A673 (cell line): ENCODE data around the gene ASB18. TPM values are rescaled to one million over a fixed set of nuclear protein-coding genes. Genes with fewer than 3 reads are reported as not detected.
"Not testable (repeated sequence)": the region's sequence is repeated elsewhere in the genome, so short reads cannot be mapped to it uniquely, and the experiment has no call there.

Experiments
- BruUV-seq: library from RNA; stranded (reverse); fragments of 400-500 nt; replicated peaks from 2 replicates; lab custom pipeline; 2021; lab: Mats Ljungman, UMichigan
- CTCF ChIA-PET: fragments of 300-600 bp; sonication (Branson Sonifier 250); formaldehyde crosslinking; loops from one replicate; lab custom pipeline; 2022; ENCODE audit warnings: antibody characterized with exemption; lab: Charles Lee
- POLR2A ChIA-PET: fragments of 300-600 bp; sonication (Branson Sonifier 250); formaldehyde crosslinking; loops from one replicate; lab custom pipeline; 2022; ENCODE audit warnings: antibody characterized with exemption; ENCODE audit not compliant: low non-redundant PET; lab: Charles Lee
- DNase-seq: peaks from one replicate; pipeline ENCODE4 v3.0.0-alpha.2; 2015; ENCODE audit warnings: low spot score
- H3K27ac ChIP-seq: fragments of 200-600 bp; sonication (generic); 2 replicates; pipeline ENCODE4 v1.5.1; 2016; ENCODE audit warnings: mixed run types, low read depth, mild to moderate bottlenecking, mixed read lengths, antibody characterized with exemption, low read length; ENCODE audit not compliant: poor library complexity, severe bottlenecking
- H3K27me3 ChIP-seq: fragments of 200-600 bp; sonication (generic); replicated peaks from 2 replicates; pipeline ENCODE4 v1.6.1; 2017; ENCODE audit warnings: mixed run types, low read depth, mild to moderate bottlenecking, mixed read lengths, antibody characterized with exemption, low read length; ENCODE audit not compliant: insufficient read depth, poor library complexity
- H3K36me3 ChIP-seq: fragments of 200-600 bp; sonication (generic); 2 replicates; pipeline ENCODE4 v1.6.1; 2016; ENCODE audit warnings: mixed run types, mild to moderate bottlenecking, mixed read lengths, antibody characterized with exemption, low read length; ENCODE audit not compliant: insufficient read depth, poor library complexity, severe bottlenecking
- H3K4me1 ChIP-seq: fragments of 200-600 bp; sonication (generic); 2 replicates; pipeline ENCODE4 v1.6.1; 2017; ENCODE audit warnings: mixed run types, mild to moderate bottlenecking, mixed read lengths, antibody characterized with exemption, low read length; ENCODE audit not compliant: insufficient read depth, poor library complexity, severe bottlenecking
- H3K4me3 ChIP-seq: fragments of 200-600 bp; sonication (generic); 2 replicates; pipeline ENCODE4 v1.5.1; 2016; ENCODE audit warnings: low read depth, mixed run types, mild to moderate bottlenecking, mixed read lengths, low read length; ENCODE audit not compliant: poor library complexity, severe bottlenecking
- H3K9me3 ChIP-seq: fragments of 200-600 bp; sonication (generic); 2 replicates; pipeline ENCODE4 v1.6.1; 2016; ENCODE audit warnings: mixed run types, low read depth, mild to moderate bottlenecking, mixed read lengths, antibody characterized with exemption, low read length; ENCODE audit not compliant: poor library complexity, severe bottlenecking
- CTCF ChIP-seq: fragments of 300-800, 200-600 bp; sonication (generic); conservative IDR thresholded peaks from 2 replicates; pipeline ENCODE4 v1.5.1; 2017; ENCODE audit warnings: low read depth, mild to moderate bottlenecking, antibody characterized with exemption, low read length, moderate library complexity, mixed read lengths
- EZH2 ChIP-seq: fragments of 200-600 bp; sonication (generic); IDR thresholded peaks from 2 replicates; pipeline ENCODE4 v1.6.1; 2017; ENCODE audit warnings: borderline replicate concordance, low read depth, mild to moderate bottlenecking, mixed read lengths, antibody characterized with exemption, low read length; ENCODE audit not compliant: poor library complexity, severe bottlenecking
- intact Hi-C: fragments of 100-400 bp; cut with micrococcal nuclease; formaldehyde crosslinking; loops from one replicate; pipeline ENCODE4 v1.10.0; 2022; ENCODE audit not compliant: unreplicated experiment
- total RNA-seq: library from RNA; stranded (reverse); gene quantifications from 2 replicates; pipeline ENCODE4 v1.2.3, GENCODE V29; 2021

The ASB18 gene
- total RNA-seq, 1 experiment from 2014 or later: not detected

GRCh38 chr2:236271851-236272250 is 7.6 kb upstream of the ASB18 start:
- H3K4me3 ChIP-seq: no peak overlapping the region
- ChIA-PET CTCF (no interaction called here), POLR2A (no interaction called here)
- H3K9me3 ChIP-seq: peaks cover 7% of the 10 kb centered on the region
- H3K36me3 ChIP-seq: no peaks in the 10 kb centered on the region
- H3K27ac ChIP-seq: no peak overlapping the region
- TF ChIP-seq CTCF (no peak), EZH2 (no peak)
- DNase-seq: no peak
- H3K4me1 ChIP-seq: no peaks in the 10 kb centered on the region
- intact Hi-C loops: no loop called here
- BruUV-seq: no TSS peak
- H3K27me3 ChIP-seq: peaks cover 7% of the 10 kb centered on the region

GRCh38 chr2:236269876-236270275 is 5.7 kb upstream of the ASB18 start:
- H3K27me3 ChIP-seq: peaks cover 27% of the 10 kb centered on the region
- intact Hi-C loops, BruUV-seq, DNase-seq, CTCF ChIA-PET, H3K9me3 ChIP-seq, H3K4me1 ChIP-seq, H3K36me3 ChIP-seq, H3K4me3 ChIP-seq, H3K27ac ChIP-seq, POLR2A ChIA-PET: not testable (repeated sequence)

GRCh38 chr2:236265675-236266074 is 1.5 kb upstream of the ASB18 start:
- no peaks in the 10 kb centered on the region for H3K36me3 ChIP-seq
- peaks cover 7% of the 10 kb centered on the region for H3K9me3 ChIP-seq
- no TSS peak for BruUV-seq
- intact Hi-C loops: no loop called here
- TF ChIP-seq EZH2 (no peak), CTCF (no peak)
- no peak overlapping the region for H3K27ac ChIP-seq
- H3K4me3 ChIP-seq: no peak overlapping the region
- ChIA-PET POLR2A (no interaction called here), CTCF (no interaction called here)
- no peak for DNase-seq
- H3K4me1 ChIP-seq: no peaks in the 10 kb centered on the region
- peaks cover 61% of the 10 kb centered on the region for H3K27me3 ChIP-seq

GRCh38 chr2:236262238-236262637 is 2.0 kb downstream of the ASB18 start:
- Histone ChIP-seq H3K4me3 (no peak overlapping the region), H3K36me3 (no peaks in the 10 kb centered on the region), H3K27me3 (peaks cover 92% of the 10 kb centered on the region), H3K4me1 (no peaks in the 10 kb centered on the region), H3K9me3 (no peaks in the 10 kb centered on the region), H3K27ac (no peak overlapping the region)
- ChIA-PET CTCF (no interaction called here), POLR2A (no interaction called here)
- intact Hi-C loops: no loop called here
- no TSS peak for BruUV-seq
- TF ChIP-seq EZH2: no peak
- TF ChIP-seq CTCF: no peak
- no peak for DNase-seq
